ENCODE data around the gene TMEM33.
"Not testable (repeated sequence)": the region's sequence is repeated elsewhere in the genome, so short reads cannot be mapped to it uniquely, and the experiment has no call there.

Gene TMEM33, protein sequence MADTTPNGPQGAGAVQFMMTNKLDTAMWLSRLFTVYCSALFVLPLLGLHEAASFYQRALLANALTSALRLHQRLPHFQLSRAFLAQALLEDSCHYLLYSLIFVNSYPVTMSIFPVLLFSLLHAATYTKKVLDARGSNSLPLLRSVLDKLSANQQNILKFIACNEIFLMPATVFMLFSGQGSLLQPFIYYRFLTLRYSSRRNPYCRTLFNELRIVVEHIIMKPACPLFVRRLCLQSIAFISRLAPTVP

GRCh38 chr4:41934901-41935651, at the start of gene TMEM33:
TMEM33 (plus strand) TSS chr4:41935429; CDS start chr4:41935485, 56 bp downstream.
- DNase-seq (ENCODE audit: low read depth): peak; percentile 64

DNA sequence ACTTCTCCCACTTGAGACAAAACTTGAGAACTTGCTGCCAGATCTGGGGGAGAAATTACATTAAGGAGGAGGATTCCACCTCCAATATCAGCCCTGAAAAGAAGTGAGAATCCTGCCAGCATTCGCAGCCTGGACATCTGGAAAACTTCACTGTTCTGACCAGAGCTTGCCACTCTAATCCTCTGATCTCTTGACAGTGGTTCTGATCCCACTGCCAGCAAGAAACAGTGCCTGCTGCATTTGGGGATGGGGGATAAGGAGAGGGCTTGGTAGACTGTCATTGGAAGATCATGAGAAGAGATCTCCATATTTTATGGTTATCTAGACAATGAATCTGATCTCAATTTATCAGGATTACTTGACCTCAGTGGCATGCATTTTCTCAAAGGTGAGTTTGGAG, 49.8 kb upstream of the TMEM33 start:
- DNase-seq (ENCODE audit: low read depth): no peak

DNA sequence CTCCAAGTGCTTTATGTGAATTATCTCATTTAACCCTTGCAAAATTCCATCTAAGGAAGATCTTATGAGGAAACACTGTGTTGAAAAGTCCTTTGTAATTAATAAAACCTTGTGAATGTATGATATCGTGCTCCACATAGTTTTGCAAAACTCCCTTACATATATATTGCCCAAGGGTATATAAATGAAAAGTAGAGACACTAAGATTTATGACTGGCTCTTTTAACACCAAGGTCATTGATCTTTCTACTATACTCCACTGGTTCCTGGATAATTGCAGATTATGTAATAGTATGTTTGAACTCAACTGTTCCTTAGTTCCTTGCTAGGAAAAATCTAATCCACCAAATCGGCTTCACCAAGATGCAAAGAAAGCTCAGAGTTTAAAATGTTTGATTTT, 48.0 kb upstream of the TMEM33 start:
- no peak for DNase-seq (ENCODE audit: low read depth)

DNA sequence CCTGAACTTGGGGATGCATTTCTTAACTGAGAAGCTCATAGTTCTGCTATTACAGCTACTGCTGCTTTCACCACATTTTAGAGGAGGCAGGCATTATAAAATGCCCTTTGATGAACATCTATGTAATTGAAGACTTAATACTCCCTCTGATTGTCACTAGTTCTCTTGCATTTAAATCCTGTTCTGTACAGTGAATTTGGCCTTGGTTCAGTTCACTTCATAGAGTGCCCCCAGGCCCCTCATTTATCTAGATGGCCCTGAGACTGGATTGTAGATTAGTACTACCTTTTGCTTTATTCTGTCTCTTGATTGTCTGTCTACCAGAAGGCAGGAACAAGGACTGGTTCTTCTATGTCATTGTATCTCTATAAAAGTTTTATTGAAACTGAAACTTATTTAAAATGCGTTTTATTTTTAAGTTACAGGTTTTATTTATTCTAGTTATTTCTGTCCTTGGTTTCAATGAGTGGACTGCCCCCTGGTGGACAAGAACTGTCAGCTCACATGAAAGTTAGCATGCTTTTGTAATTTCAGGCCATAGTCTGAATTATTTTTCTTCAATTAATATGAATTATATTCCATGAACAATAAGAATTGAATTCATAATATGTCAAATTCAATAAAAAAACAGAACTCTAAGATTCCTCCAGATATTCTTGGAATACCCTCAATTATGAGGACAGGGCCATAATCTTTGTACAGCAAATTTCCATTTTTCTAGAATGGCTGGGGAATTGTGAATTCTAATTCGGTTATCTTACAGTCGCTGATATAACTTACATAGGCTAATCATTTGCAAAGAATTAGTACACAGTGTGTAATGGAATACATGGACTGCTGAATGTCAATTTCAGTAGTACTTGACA, 47.2 kb upstream of the TMEM33 start:
- peak; percentile 37 for DNase-seq (ENCODE audit: low read depth)

- no peak for DNase-seq (ENCODE audit: low read depth)
Observed at GRCh38 chr4:41888687-41889074, 46.5 kb upstream of the TMEM33 start.

GRCh38 chr4:41889317-41889716, 45.9 kb upstream of the TMEM33 start:
- no peak for DNase-seq (ENCODE audit: low read depth)

DNA sequence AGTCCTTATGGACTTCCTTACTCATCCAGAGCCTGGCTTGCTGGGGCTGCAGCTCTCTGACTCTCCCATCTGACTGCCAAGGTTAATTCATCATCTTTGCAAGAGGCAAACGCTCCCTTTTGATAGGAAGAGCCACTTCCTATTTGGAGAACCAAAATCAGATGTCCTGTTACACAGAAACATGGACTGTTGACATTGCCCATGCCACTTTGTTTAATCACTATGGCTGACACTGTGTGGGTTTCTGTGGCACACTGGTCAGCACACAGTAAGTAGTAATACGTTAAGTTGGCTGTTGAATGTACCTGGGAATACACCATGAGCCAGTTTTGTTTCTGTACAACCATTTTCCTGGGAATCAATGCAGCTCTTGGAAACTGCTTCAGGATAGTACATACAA, 45.1 kb upstream of the TMEM33 start:
- DNase-seq (ENCODE audit: low read depth): no peak

DNA sequence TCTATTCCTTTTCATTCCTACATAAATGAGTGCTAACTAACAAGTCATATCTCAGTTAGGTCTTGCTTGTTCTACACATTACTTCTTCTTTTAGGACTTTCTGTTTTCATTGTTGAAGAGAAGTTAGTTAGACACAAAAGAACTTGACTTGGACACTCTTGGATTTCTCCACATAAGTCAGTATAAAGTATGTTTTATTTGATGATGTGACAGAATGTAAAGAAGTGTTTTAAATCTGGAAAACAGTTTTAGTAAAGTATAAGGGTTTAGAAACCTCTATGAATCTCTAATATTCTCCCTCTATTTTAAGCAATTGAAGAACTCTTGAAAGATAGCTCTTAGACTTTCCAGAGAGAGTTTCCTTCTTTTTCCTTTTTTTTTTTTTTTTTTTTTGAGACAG, 38.6 kb upstream of the TMEM33 start:
- no peak for DNase-seq (ENCODE audit: low read depth)

GRCh38 chr4:41897698-41898097, 37.5 kb upstream of the TMEM33 start:
- no peak for DNase-seq (ENCODE audit: low read depth)

DNA sequence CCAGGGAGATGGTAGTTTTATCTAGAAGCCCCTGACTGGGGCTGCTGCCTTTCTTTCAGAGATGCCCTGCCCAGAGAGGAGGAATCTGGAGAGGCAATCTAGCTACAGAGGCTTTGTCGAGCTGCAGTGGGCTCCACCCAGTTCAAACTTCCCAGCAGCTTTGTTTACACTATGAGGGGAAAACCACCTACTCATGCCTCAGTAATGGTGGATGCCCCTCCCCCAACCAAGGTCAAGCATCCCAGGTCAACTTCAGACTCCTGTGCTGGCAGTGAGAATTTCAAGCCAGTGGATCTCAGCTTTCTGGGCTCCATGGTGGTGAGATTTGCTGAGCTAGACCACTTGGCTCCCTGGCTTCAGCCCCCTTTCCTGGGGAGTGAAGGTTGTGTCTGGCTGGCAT, 26.1 kb upstream of the TMEM33 start:
- DNase-seq (ENCODE audit: low read depth): not testable (repeated sequence)

GRCh38 chr4:41912546-41912945, 22.7 kb upstream of the TMEM33 start:
- no peak for DNase-seq (ENCODE audit: low read depth)

- DNase-seq (ENCODE audit: low read depth): no peak
Observed at GRCh38 chr4:41913509-41913908, 21.7 kb upstream of the TMEM33 start.

GRCh38 chr4:41918278-41918677, 17.0 kb upstream of the TMEM33 start:
- no peak for DNase-seq (ENCODE audit: low read depth)

GRCh38 chr4:41920416-41920815, 14.8 kb upstream of the TMEM33 start:
- DNase-seq (ENCODE audit: low read depth): not testable (repeated sequence)

DNA sequence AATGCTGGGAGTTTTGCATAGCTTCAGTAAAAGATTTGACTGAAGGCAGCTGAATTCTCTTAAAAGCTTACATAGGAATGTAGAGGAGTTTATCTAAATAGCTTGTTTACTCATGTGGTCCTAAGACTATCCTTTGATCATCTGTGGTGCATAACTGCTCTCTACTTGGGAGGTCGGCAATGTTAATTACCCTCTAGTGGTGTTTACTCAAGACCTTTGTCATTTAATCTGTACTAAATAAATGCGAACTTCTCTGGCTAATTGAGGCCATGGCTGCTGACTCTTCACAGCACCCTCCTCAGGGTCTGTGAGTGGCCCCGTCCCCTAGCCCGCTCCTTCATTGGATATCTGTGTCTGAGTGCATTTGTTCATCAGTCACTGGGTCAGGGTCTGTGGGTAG, 13.8 kb upstream of the TMEM33 start:
- no peak for DNase-seq (ENCODE audit: low read depth)

DNA sequence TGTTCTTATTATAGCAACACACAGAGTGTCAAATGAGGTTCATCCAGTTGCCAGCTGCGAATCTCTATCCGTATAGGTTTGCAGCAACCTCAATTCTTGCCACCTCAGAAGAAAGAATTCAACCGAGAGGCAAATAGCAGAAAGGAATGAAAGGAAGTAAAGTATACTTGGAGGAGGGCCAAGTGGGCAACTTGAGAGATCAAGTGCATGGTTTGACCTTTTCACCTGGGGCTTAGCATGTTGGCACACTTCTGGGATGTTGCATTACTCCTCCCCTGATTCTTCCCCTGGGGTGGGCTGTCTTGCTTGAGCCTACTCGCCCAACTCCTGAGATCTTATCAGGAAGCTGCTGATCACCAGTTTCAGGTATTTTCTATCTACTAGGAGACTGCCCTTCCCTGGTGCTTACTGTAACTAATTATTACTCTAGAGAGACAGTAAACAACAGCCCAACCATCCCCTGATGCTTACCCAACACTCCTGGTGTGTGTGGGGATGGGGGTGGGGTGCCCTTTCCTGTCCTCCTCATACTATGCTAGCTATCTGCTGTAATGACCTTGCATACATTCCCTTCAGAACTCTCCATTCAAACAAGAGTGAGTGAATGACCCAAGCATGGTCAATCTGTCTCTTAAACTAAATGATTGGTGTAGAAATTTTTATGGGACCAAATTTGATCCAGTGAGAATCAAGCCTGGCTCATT, 7.3 kb upstream of the TMEM33 start:
- no peak for DNase-seq (ENCODE audit: low read depth)

- DNase-seq (ENCODE audit: low read depth): no peak
Observed at GRCh38 chr4:41930139-41930831, 4.9 kb upstream of the TMEM33 start.

- no peak for DNase-seq (ENCODE audit: low read depth)
Observed at GRCh38 chr4:41932988-41933387, 2.2 kb upstream of the TMEM33 start.

DNA sequence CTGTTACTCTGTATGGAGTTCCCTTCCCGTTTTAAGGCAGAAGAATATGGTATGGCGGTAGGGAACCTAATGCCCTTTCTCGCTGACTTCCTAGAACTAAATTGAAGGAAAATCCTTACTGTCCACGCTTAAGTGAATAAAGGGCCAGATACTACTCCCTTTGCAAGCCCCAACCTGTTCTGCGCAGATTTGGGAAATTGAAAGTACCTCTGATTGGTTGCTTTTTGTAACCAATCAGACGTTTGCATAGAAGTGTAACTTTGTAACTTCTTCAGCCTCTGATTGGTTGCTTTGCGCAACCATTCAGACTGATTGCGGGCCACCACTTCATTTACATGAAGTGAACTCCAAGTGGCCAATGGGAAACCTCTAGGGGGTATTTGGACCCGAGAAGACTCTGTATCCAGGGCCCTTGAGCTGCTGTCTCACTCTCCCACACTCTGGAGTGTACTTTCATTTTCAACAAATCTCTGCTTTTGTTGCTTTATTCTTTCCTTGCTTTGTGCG, 1.2 kb upstream of the TMEM33 start:
- no peak for DNase-seq (ENCODE audit: low read depth)

DNA sequence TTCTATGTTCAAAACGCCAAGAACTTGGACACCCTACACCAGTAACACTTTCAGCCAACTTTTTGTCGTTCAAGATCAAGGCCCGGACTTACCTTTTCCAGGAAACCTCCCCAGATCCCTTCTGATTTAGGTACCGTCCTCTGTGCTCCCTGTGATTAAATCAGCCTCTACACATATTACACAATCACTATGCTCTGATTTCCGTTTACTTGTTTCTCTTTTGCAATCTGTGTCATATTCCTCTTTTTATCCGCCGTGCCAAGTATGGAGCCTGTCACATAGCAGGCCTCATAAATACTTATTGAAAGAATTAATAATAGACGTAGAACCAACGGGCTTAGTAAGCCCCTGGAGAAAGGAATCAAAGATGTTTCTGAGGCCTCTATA, 722 bp upstream of the TMEM33 start:
- DNase-seq (ENCODE audit: low read depth): no peak

GRCh38 chr4:41935652-41936021, 408 bp downstream of the TMEM33 start:
- no peak for DNase-seq (ENCODE audit: low read depth)
